HG03575 (cell line): ENCODE data around the gene RPAP2.
"Not testable (repeated sequence)": the region's sequence is repeated elsewhere in the genome, so short reads cannot be mapped to it uniquely, and the experiment has no call there.

ENCODE experiments used
- ATAC-seq: cut with Tn5 transposase; IDR thresholded peaks from one replicate; pipeline ENCODE4 v1.9.1; 2021; ENCODE audit not compliant: unreplicated experiment, insufficient number of reproducible peaks, low FRiP score; ENCODE audit errors: extremely low read depth

Gene RPAP2

GRCh38 chr1:92434572-92434971, 135.7 kb downstream of the RPAP2 start:
- ATAC-seq, result not testable (repeated sequence)

- no peak for ATAC-seq
Measured at GRCh38 chr1:92439291-92439690, 140.4 kb downstream of the RPAP2 start.

GRCh38 chr1:92441316-92441696, 142.4 kb downstream of the RPAP2 start:
- no peak for ATAC-seq

- ATAC-seq, result no peak
Measured at GRCh38 chr1:92441697-92442342, 143.0 kb downstream of the RPAP2 start.

- no peak for ATAC-seq
Measured at GRCh38 chr1:92442351-92442750, 143.5 kb downstream of the RPAP2 start.

GRCh38 chr1:92443893-92444292, 145.0 kb downstream of the RPAP2 start:
- ATAC-seq, result no peak

GRCh38 chr1:92444351-92444750, 145.5 kb downstream of the RPAP2 start:
- ATAC-seq, result no peak

- ATAC-seq, result no peak
Measured at GRCh38 chr1:92445865-92446264, 147.0 kb downstream of the RPAP2 start.

GRCh38 chr1:92446546-92446945, 147.7 kb downstream of the RPAP2 start:
- ATAC-seq, result no peak

- ATAC-seq, result no peak
Measured at GRCh38 chr1:92447033-92447681, 148.3 kb downstream of the RPAP2 start.

GRCh38 chr1:92447976-92448375, 149.1 kb downstream of the RPAP2 start:
- no peak for ATAC-seq
